ENCODE results near the gene FAM177B. TPM values are rescaled to one million over a fixed set of nuclear protein-coding genes. Genes with fewer than 3 reads are reported as not detected.

Gene FAM177B
- total and polyA plus RNA-seq, 2 donors (not counting 1 experiment from before 2014, with no cell fraction given), result not detected

GRCh38 chr1:222696741-222697140, 40.3 kb upstream of the FAM177B start:
- no peak for TF ChIP-seq EZH2 (IDR thresholded peaks at IDR 0.05; ENCODE audit: low read length, missing control alignments)
- no peak for TF ChIP-seq CTCF (conservative IDR thresholded peaks at IDR 0.05 in 1 of 2, IDR thresholded peaks at IDR 0.05 in 1 of 2; ENCODE audit: low read depth in 1 of 2, low read length in 2 of 2)
- no peaks in the 10 kb centered on the region for H4K20me1 ChIP-seq (ENCODE audit: control insufficient read depth, extremely low read depth, insufficient read depth, low read length)
- H3K27me3 ChIP-seq (ENCODE audit: control insufficient read depth, insufficient read depth, low read length), result no peaks in the 10 kb centered on the region
- no peak overlapping the region for H3K4me2 ChIP-seq (ENCODE audit: extremely low read depth, insufficient read depth, low read length)
- no peaks in the 10 kb centered on the region for H3K36me3 ChIP-seq (ENCODE audit: control insufficient read depth, insufficient read depth, low read length)
- H3K4me3 ChIP-seq (replicated peaks in 1 of 4; ENCODE audit: control extremely low read depth in 1 of 4, insufficient read depth in 1 of 4, low read depth in 3 of 4, low read length in 4 of 4), result no peak overlapping the region
- no peaks in the 10 kb centered on the region for H3K4me1 ChIP-seq (ENCODE audit: control insufficient read depth, extremely low read depth, insufficient read depth, low read length)
- H2AFZ ChIP-seq (ENCODE audit: low read length), result no peak overlapping the region
- no peak overlapping the region for H3K27ac ChIP-seq (ENCODE audit: insufficient read depth, low read length)
- H3K79me2 ChIP-seq (ENCODE audit: control insufficient read depth, insufficient read depth, low read length), result peaks cover 17% of the 10 kb centered on the region
- no peaks in the 10 kb centered on the region for H3K9me3 ChIP-seq (ENCODE audit: control insufficient read depth, insufficient read depth, low read depth, low read length)
- no peak overlapping the region for H3K9ac ChIP-seq (ENCODE audit: insufficient read depth, low read length)
- no peak for DNase-seq (ENCODE audit: low read depth in 2 of 2)

GRCh38 chr1:222697203-222697602, 39.8 kb upstream of the FAM177B start:
- H4K20me1 ChIP-seq (ENCODE audit: control insufficient read depth, extremely low read depth, insufficient read depth, low read length), result no peaks in the 10 kb centered on the region
- no peaks in the 10 kb centered on the region for H3K4me1 ChIP-seq (ENCODE audit: control insufficient read depth, extremely low read depth, insufficient read depth, low read length)
- no peak overlapping the region for H3K4me3 ChIP-seq (replicated peaks in 1 of 4; ENCODE audit: control extremely low read depth in 1 of 4, insufficient read depth in 1 of 4, low read depth in 3 of 4, low read length in 4 of 4)
- no peak for TF ChIP-seq CTCF (conservative IDR thresholded peaks at IDR 0.05 in 1 of 2, IDR thresholded peaks at IDR 0.05 in 1 of 2; ENCODE audit: low read depth in 1 of 2, low read length in 2 of 2)
- TF ChIP-seq EZH2 (IDR thresholded peaks at IDR 0.05; ENCODE audit: low read length, missing control alignments), result no peak
- H2AFZ ChIP-seq (ENCODE audit: low read length), result no peak overlapping the region
- no peaks in the 10 kb centered on the region for H3K36me3 ChIP-seq (ENCODE audit: control insufficient read depth, insufficient read depth, low read length)
- H3K79me2 ChIP-seq (ENCODE audit: control insufficient read depth, insufficient read depth, low read length), result peaks cover 16% of the 10 kb centered on the region
- H3K9me3 ChIP-seq (ENCODE audit: control insufficient read depth, insufficient read depth, low read depth, low read length), result no peaks in the 10 kb centered on the region
- no peak for DNase-seq (ENCODE audit: low read depth in 2 of 2)
- H3K9ac ChIP-seq (ENCODE audit: insufficient read depth, low read length), result no peak overlapping the region
- H3K27me3 ChIP-seq (ENCODE audit: control insufficient read depth, insufficient read depth, low read length), result no peaks in the 10 kb centered on the region
- no peak overlapping the region for H3K4me2 ChIP-seq (ENCODE audit: extremely low read depth, insufficient read depth, low read length)
- no peak overlapping the region for H3K27ac ChIP-seq (ENCODE audit: insufficient read depth, low read length)

- no peak overlapping the region for H3K4me2 ChIP-seq (ENCODE audit: extremely low read depth, insufficient read depth, low read length)
- H4K20me1 ChIP-seq (ENCODE audit: control insufficient read depth, extremely low read depth, insufficient read depth, low read length), result no peaks in the 10 kb centered on the region
- DNase-seq (ENCODE audit: low read depth in 2 of 2), result peak; percentile 58
- no peaks in the 10 kb centered on the region for H3K9me3 ChIP-seq (ENCODE audit: control insufficient read depth, insufficient read depth, low read depth, low read length)
- peaks cover 17% of the 10 kb centered on the region for H3K79me2 ChIP-seq (ENCODE audit: control insufficient read depth, insufficient read depth, low read length)
- H3K27me3 ChIP-seq (ENCODE audit: control insufficient read depth, insufficient read depth, low read length), result no peaks in the 10 kb centered on the region
- H2AFZ ChIP-seq (ENCODE audit: low read length), result no peak overlapping the region
- H3K9ac ChIP-seq (ENCODE audit: insufficient read depth, low read length), result no peak overlapping the region
- H3K36me3 ChIP-seq (ENCODE audit: control insufficient read depth, insufficient read depth, low read length), result no peaks in the 10 kb centered on the region
- no peak overlapping the region for H3K4me3 ChIP-seq (replicated peaks in 1 of 4; ENCODE audit: control extremely low read depth in 1 of 4, insufficient read depth in 1 of 4, low read depth in 3 of 4, low read length in 4 of 4)
- H3K27ac ChIP-seq (ENCODE audit: insufficient read depth, low read length), result no peak overlapping the region
- TF ChIP-seq EZH2 (IDR thresholded peaks at IDR 0.05; ENCODE audit: low read length, missing control alignments), result no peak
- no peaks in the 10 kb centered on the region for H3K4me1 ChIP-seq (ENCODE audit: control insufficient read depth, extremely low read depth, insufficient read depth, low read length)
Measured at GRCh38 chr1:222697826-222698225, 39.2 kb upstream of the FAM177B start.

All from fibroblast of lung (primary cell).